Superior temporal gyrus (tissue), 1 donor: Measurements from ENCODE around the gene ZBTB45.

ENCODE experiments used
- DNase-seq: peaks from one replicate; pipeline ENCODE4 v3.0.0-alpha.2; 2016; ENCODE audit errors: extremely low spot score

Gene ZBTB45

GRCh38 chr19:58519355-58520256 is at the start of gene ZBTB45:
ZBTB45 (minus strand) TSS chr19:58519810; CDS start chr19:58517673, 2,137 bp downstream.
- peak; percentile 97 for DNase-seq

GRCh38 chr19:58568453-58569130 is 49.0 kb upstream of the ZBTB45 start:
- DNase-seq = no peak

DNA sequence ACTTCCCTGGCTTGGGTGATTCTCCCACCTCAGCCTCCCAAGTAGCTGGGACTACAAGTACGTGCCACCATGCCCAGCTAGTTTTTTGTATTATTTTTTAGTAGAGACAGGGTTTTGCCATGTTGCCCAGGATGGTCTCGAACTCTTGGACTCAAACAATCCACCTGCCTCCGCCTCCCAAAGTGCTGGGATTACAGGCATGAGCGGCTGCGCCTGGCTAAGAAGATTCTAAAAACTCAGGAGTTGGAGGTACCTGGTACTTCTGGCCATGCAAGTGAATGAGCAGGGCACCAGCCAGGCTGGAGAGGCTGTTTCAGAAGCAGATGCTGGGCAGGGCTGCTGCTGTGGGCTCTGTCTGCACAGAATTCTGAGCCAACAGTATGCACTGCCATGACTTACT is 47.4 kb upstream of the ZBTB45 start:
- DNase-seq = no peak

GRCh38 chr19:58563823-58564222 is 44.2 kb upstream of the ZBTB45 start:
- no peak for DNase-seq

- DNase-seq = no peak
Measured at GRCh38 chr19:58563034-58563573, 43.5 kb upstream of the ZBTB45 start.

- DNase-seq = no peak
Measured at GRCh38 chr19:58562122-58563033, 42.8 kb upstream of the ZBTB45 start.

GRCh38 chr19:58561373-58562121 is 41.9 kb upstream of the ZBTB45 start:
- DNase-seq = no peak

- DNase-seq = no peak
Measured at GRCh38 chr19:58560921-58561320, 41.3 kb upstream of the ZBTB45 start.

DNA sequence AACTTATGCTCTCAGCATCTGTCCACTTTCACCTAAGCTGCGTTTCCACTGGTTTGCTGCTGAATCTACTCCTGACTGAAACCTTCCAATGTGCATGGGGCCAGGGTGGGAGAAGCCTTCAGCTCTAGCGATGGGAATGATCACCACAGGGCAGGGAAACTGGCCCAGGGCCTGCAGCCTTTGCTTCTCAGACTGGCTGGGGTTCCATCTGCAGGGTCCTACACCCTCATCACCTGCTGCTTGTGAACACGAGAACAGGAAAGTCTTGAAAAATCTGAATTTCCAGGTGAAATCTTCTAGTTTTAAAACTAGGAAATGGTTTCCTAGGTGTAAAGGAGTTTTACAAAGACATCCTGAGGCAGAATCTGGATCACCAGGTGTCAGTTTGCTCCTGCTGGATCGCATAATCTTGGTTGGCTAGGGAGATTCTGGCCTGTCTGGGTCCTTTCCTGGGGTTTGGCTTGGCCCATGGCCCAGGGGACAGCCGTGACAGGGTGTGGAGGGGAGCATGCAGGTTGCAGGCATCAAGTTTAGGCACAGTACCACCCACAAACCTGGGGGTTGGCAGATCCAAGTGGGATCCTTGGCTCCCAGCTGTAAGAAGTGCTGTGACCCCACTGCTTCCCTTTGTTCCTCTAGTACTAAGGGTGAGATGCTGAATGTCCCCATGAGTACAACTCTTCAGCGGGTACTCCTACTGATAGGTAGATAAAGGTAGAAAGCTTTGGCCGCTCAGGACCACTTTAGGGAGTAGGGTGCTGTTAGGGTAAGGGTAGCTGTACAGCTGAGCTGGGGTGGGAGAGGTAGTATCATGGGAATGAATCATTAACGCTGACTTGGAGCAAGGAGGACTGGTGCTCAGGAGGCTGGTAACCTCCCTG is 40.6 kb upstream of the ZBTB45 start:
- DNase-seq = no peak

- peak; percentile 90 for DNase-seq
Measured at GRCh38 chr19:58559275-58560006, 39.8 kb upstream of the ZBTB45 start.

GRCh38 chr19:58558623-58559274 is 39.1 kb upstream of the ZBTB45 start:
- DNase-seq = peak; percentile 97

GRCh38 chr19:58558066-58558622 is 38.5 kb upstream of the ZBTB45 start, which contains the start of gene UBE2M:
UBE2M (minus strand) TSS chr19:58558611; CDS start chr19:58558381, 230 bp downstream.
- DNase-seq = no peak

GRCh38 chr19:58557221-58558065 is 37.8 kb upstream of the ZBTB45 start:
- DNase-seq = no peak

DNA sequence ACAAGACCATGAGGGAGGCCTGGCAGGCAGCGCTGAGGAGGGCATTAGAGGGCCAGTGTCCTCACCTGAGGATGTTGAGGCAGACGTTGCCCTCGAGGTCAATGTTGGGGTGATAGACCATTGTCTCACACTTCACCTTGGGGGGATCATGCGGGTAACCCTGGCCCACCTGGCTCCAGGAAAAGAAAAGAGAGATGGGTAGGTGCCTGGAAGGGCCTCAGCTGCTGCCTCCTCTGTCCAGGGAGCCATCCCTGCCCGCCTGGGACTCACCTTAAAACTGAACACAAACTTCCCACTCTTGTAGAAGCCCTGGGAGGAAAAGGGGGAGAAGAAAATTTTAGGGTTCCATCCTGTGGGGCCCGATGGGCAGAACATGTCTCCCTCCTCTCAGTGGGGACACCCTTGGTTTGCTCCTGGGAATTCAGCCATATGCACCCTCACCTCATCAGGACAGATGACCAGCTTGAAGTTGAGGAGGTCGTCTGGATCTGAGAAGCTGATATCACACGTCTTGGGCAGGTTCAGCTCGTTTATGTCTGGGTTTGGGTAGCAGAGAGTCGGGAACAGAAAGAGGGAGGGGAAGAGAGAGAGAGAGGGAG is 37.1 kb upstream of the ZBTB45 start:
- DNase-seq = no peak

GRCh38 chr19:58555920-58556621 is 36.5 kb upstream of the ZBTB45 start:
- DNase-seq = no peak

DNA sequence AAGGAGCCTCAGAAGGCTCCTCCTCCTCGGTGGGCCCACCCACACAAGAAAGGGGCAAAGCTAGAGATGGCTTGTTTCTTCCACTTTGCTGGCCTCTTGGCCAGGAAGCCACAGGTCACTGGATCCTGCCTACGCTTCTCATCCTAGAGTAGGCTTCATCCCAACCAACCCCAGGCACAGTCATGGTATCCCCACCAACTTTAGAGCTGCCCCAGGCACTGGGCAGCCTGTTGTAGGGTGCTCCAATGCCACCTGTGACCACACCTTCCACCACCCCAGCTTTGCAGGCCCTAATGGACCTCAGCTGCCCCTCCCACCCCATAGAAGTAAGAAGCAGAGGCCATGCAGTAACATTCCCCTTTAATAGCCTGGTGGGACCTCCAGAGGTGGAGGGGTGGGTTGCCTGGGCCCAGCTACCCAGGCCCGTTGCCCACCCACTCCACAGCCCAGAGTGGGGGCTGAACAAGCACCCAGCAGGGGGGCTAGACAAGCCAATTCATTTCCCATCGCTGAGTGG is 35.8 kb upstream of the ZBTB45 start:
- DNase-seq = no peak
